OCI-LY1 (cell line): ENCODE data around the gene ICAM1.

Source experiments
- H2AFZ ChIP-seq: fragments of 200-600 bp; sonication (generic), shearing (Covaris generic); 2 replicates; pipeline ENCODE4 v1.6.0; 2014; ENCODE audit warnings: antibody characterized with exemption, mild to moderate bottlenecking, low read length
- H3F3A ChIP-seq: fragments of 200-600 bp; sonication (generic), shearing (Covaris generic); 2 replicates; pipeline ENCODE4 v1.6.0; 2014; ENCODE audit warnings: mild to moderate bottlenecking, antibody characterized with exemption, low read length, moderate library complexity; ENCODE audit not compliant: insufficient read depth
- H3K27ac ChIP-seq: fragments of 200-600 bp; sonication (generic); 2 replicates; pipeline ENCODE4 v1.5.1; 2014; ENCODE audit warnings: low read length, mixed run types, mild to moderate bottlenecking, low read depth; ENCODE audit not compliant: poor library complexity, severe bottlenecking
- H3K27me3 ChIP-seq: fragments of 200-600 bp; sonication (generic); 2 replicates; pipeline ENCODE4 v1.6.0; 2014; ENCODE audit warnings: antibody characterized with exemption, mild to moderate bottlenecking, low read length, moderate library complexity; ENCODE audit not compliant: insufficient read depth
- H3K36me3 ChIP-seq: fragments of 200-600 bp; sonication (generic); 2 replicates; pipeline ENCODE4 v1.6.1; 2014; ENCODE audit warnings: mild to moderate bottlenecking, antibody characterized with exemption, low read length, moderate library complexity, mixed read lengths; ENCODE audit not compliant: insufficient read depth
- H3K4me1 ChIP-seq: fragments of 200-600 bp; sonication (generic); 2 replicates; pipeline ENCODE4 v1.5.1; 2014; ENCODE audit warnings: mild to moderate bottlenecking, low read length, moderate library complexity; ENCODE audit not compliant: insufficient read depth, severe bottlenecking
- H3K4me2 ChIP-seq: fragments of 200-600 bp; sonication (generic), shearing (Covaris generic); 2 replicates; pipeline ENCODE4 v1.6.1; 2014; ENCODE audit warnings: low read length
- H3K4me3 ChIP-seq: fragments of 200-600 bp; sonication (generic); 2 replicates; pipeline ENCODE4 v1.5.1; 2014; ENCODE audit warnings: low read length, low read depth, mild to moderate bottlenecking, mixed read lengths; ENCODE audit not compliant: poor library complexity, severe bottlenecking
- H3K79me2 ChIP-seq: fragments of 200-600 bp; shearing (Covaris generic); 2 replicates; pipeline ENCODE4 v1.6.1; 2016; ENCODE audit warnings: mixed run types, low read length, mixed read lengths; ENCODE audit not compliant: insufficient read depth
- H3K9ac ChIP-seq: fragments of 200-600 bp; sonication (generic), shearing (Covaris generic); 2 replicates; pipeline ENCODE4 v1.6.1; 2014; ENCODE audit warnings: mild to moderate bottlenecking, low read length, mixed read lengths
- H3K9me2 ChIP-seq: fragments of 200-600 bp; sonication (generic), shearing (Covaris generic); 2 replicates; pipeline ENCODE4 v1.6.1; 2014; ENCODE audit warnings: low read depth, mild to moderate bottlenecking, low read length, mixed read lengths
- H3K9me3 ChIP-seq: fragments of 200-600 bp; shearing (Covaris generic); 2 replicates; pipeline ENCODE4 v1.6.1; 2014; ENCODE audit warnings: low read length, mixed read lengths
- H4K20me1 ChIP-seq: fragments of 200-600 bp; sonication (generic), shearing (Covaris generic); 2 replicates; pipeline ENCODE4 v1.6.0; 2016; ENCODE audit warnings: mild to moderate bottlenecking, low read length; ENCODE audit not compliant: insufficient read depth
- EZH2 ChIP-seq: fragments of 200-600 bp; sonication (generic), shearing (Covaris generic); IDR thresholded peaks from 2 replicates; pipeline ENCODE4 v1.8.0; 2017; ENCODE audit warnings: borderline replicate concordance, mixed run types, mild to moderate bottlenecking, antibody characterized with exemption, low read length, moderate library complexity, mixed read lengths
- TF ChIP-seq, protein P1 (sequence below): fragments of 200-600 bp; sonication (generic), shearing (Covaris generic); IDR thresholded peaks from 2 replicates; pipeline ENCODE4 v1.5.1; 2017; ENCODE audit warnings: mild to moderate bottlenecking, antibody characterized with exemption, low read length, moderate library complexity, mixed read lengths

Gene ICAM1

GRCh38 chr19:10224337-10224736, 46.6 kb upstream of the ICAM1 start:
- H2AFZ ChIP-seq, result no peak overlapping the region
- peaks cover 88% of the 10 kb centered on the region for H3K4me1 ChIP-seq
- H3K9me2 ChIP-seq, result no peaks in the 10 kb centered on the region
- H3F3A ChIP-seq, result no peaks in the 10 kb centered on the region
- peak overlapping the region; percentile 60 for H3K27ac ChIP-seq
- H3K36me3 ChIP-seq, result peaks cover 56% of the 10 kb centered on the region
- H3K27me3 ChIP-seq, result no peaks in the 10 kb centered on the region
- no peak for TF ChIP-seq EZH2
- TF ChIP-seq, protein P1, sequence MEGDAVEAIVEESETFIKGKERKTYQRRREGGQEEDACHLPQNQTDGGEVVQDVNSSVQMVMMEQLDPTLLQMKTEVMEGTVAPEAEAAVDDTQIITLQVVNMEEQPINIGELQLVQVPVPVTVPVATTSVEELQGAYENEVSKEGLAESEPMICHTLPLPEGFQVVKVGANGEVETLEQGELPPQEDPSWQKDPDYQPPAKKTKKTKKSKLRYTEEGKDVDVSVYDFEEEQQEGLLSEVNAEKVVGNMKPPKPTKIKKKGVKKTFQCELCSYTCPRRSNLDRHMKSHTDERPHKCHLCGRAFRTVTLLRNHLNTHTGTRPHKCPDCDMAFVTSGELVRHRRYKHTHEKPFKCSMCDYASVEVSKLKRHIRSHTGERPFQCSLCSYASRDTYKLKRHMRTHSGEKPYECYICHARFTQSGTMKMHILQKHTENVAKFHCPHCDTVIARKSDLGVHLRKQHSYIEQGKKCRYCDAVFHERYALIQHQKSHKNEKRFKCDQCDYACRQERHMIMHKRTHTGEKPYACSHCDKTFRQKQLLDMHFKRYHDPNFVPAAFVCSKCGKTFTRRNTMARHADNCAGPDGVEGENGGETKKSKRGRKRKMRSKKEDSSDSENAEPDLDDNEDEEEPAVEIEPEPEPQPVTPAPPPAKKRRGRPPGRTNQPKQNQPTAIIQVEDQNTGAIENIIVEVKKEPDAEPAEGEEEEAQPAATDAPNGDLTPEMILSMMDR, result no peak
- H3K9ac ChIP-seq, result no peak overlapping the region
- peaks cover 34% of the 10 kb centered on the region for H3K79me2 ChIP-seq
- H4K20me1 ChIP-seq, result no peaks in the 10 kb centered on the region
- H3K4me3 ChIP-seq, result no peak overlapping the region
- H3K4me2 ChIP-seq, result no peak overlapping the region
- no peaks in the 10 kb centered on the region for H3K9me3 ChIP-seq

DNA sequence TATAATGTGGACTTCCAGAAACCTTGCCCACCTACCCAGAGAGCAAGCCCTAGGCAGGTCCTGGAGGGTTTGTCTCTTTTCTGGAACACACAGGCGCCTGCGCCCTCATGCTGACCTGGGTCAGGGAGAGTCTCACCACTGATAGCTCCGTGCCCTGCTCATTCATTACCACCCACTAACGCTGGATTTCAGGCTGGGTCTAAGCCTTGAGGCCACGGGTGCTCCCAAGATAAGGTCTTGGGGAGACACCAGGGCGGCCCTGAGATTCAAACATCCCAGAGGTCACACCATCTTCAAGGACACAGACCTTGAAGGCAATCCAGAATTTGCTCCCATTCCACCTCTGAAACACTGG, 44.9 kb upstream of the ICAM1 start:
- H3K4me1 ChIP-seq, result peaks cover 76% of the 10 kb centered on the region
- H3K9me2 ChIP-seq, result no peaks in the 10 kb centered on the region
- no peak for TF ChIP-seq EZH2
- TF ChIP-seq, protein P1, result no peak
- peak overlapping the region; percentile 47; the same call in 1 of the 2 replicates for H3K4me2 ChIP-seq
- peak overlapping the region; percentile 98 for H3K27ac ChIP-seq
- no peaks in the 10 kb centered on the region for H3F3A ChIP-seq
- no peak overlapping the region for H3K4me3 ChIP-seq
- peak overlapping the region; percentile 38; the same call in 1 of the 2 replicates for H3K9ac ChIP-seq
- H3K36me3 ChIP-seq, result peaks cover 62% of the 10 kb centered on the region
- no peaks in the 10 kb centered on the region for H3K27me3 ChIP-seq
- H3K9me3 ChIP-seq, result no peaks in the 10 kb centered on the region
- no peaks in the 10 kb centered on the region for H4K20me1 ChIP-seq
- no peak overlapping the region for H2AFZ ChIP-seq
- H3K79me2 ChIP-seq, result peaks cover 51% of the 10 kb centered on the region

DNA sequence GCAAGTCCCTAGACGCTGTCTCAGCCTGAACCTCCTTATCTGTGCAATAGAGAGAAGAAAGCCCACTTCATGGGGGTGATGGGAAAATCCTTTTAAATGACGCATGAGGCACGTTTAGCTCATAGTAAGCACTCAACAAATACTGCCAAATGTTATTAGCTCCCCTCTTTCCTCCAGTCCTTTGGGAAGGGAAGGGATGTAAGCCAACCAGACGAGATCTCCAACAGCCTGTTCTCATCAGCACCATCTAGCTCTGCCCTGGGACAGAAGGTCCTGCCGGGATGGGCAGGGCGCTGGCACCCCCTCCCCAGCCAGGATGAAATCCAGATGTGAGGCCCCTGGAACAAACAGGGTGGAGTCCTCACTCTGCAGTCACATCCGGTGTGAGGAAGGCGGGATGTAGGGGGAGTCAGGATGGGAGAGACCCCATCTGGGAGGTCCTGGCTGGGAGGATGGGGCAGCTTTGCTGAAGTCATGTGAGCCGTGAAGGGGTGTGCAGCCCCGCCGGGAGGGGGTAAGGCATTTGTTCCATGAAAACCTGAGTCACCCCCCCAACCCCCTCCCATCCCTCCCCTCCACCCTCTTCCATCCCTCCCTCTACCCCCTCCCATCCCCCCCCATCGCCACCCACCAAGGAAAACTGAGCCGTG, 44.4 kb upstream of the ICAM1 start:
- Histone ChIP-seq H3F3A (peaks cover under 1% of the 10 kb centered on the region; the same call in 1 of the 2 replicates), H3K4me2 (peak overlapping the region; percentile 61), H3K9me2 (no peaks in the 10 kb centered on the region), H3K27ac (peak overlapping the region; percentile 98), H3K36me3 (peaks cover 59% of the 10 kb centered on the region), H3K4me3 (peak overlapping the region; percentile 42), H3K9me3 (no peaks in the 10 kb centered on the region), H2AFZ (no peak overlapping the region), H3K9ac (peak overlapping the region; percentile 38; the same call in 1 of the 2 replicates), H4K20me1 (no peaks in the 10 kb centered on the region), H3K4me1 (peaks cover 72% of the 10 kb centered on the region), H3K27me3 (no peaks in the 10 kb centered on the region), H3K79me2 (peaks cover 52% of the 10 kb centered on the region)
- TF ChIP-seq EZH2, result no peak
- TF ChIP-seq, protein P1, result no peak
